CD4-positive, alpha-beta T cell (primary cell): ENCODE results near the gene TXLNA. TPM values are rescaled to one million over a fixed set of nuclear protein-coding genes. Genes with fewer than 3 reads are reported as not detected.
A peak's percentile ranks its signal among the peaks of the same experiment; 100 is the strongest.

ENCODE experiments used
- ATAC-seq: fragments of 200-7000 bp; cut with Tn5 transposase; one replicate; pipeline ENCODE4 v1.10.0; 2022; ENCODE audit warnings: mild to moderate bottlenecking; ENCODE audit not compliant: poor library complexity
- CTCF ChIA-PET: fragments of 350-600 bp; sonication (Branson Sonifier 250); formaldehyde crosslinking; loops from one replicate; lab custom pipeline; 2021; ENCODE audit warnings: antibody characterized with exemption, inconsistent platforms; lab: Charles Lee
- POLR2A ChIA-PET: fragments of 350-600 bp; sonication (Branson Sonifier 250); formaldehyde crosslinking; loops from one replicate; lab custom pipeline; 2021; ENCODE audit warnings: antibody characterized with exemption, inconsistent platforms; lab: Charles Lee
- DNase-seq, 14 experiments: peaks; one replicate each; pipeline ENCODE4 v3.0.0-alpha.2; 2013 to 2020; ENCODE audit warnings: mixed read lengths in 2 of 14
- H3K27ac ChIP-seq, 2 donors: one replicate each; pipeline versions ENCODE4 v1.5.1 to v1.7.0; 2013; ENCODE audit warnings: low read length in 2 of 2, low read depth in 1 of 2, mild to moderate bottlenecking in 1 of 2
- H3K27me3 ChIP-seq, 2 experiments: 1 replicate in 1 of 2; 2 replicates in 1 of 2; pipeline versions ENCODE4 v1.6.1 to v1.7.0; 2013; ENCODE audit warnings: low read length in 2 of 2, control low read depth in 1 of 2, mild to moderate bottlenecking in 1 of 2, moderate library complexity in 1 of 2; ENCODE audit not compliant: insufficient read depth in 2 of 2, control insufficient read depth in 1 of 2
- H3K36me3 ChIP-seq: one replicate; pipeline ENCODE4 v1.6.1; 2013; ENCODE audit warnings: low read length, control low read depth; ENCODE audit not compliant: insufficient read depth
- H3K4me1 ChIP-seq: one replicate; pipeline ENCODE4 v1.6.1; 2013; ENCODE audit warnings: low read length, control low read depth; ENCODE audit not compliant: insufficient read depth
- H3K4me3 ChIP-seq: one replicate; pipeline ENCODE4 v1.5.1; 2013; ENCODE audit warnings: mild to moderate bottlenecking, low read length, moderate library complexity
- H3K9me3 ChIP-seq, 2 experiments: 1 replicate in 1 of 2; 2 replicates in 1 of 2; pipeline versions ENCODE4 v1.6.1 to v1.7.0; 2013; ENCODE audit warnings: low read length in 2 of 2, mild to moderate bottlenecking in 2 of 2, control low read depth in 1 of 2, moderate library complexity in 1 of 2; ENCODE audit not compliant: control insufficient read depth in 1 of 2, insufficient read depth in 1 of 2
- H3K27ac Mint-ChIP-seq: one replicate; pipeline ENCODE4 v1.8.0; 2020; ENCODE audit warnings: mixed read lengths
- H3K27me3 Mint-ChIP-seq: one replicate; pipeline ENCODE4 v1.8.0; 2021; ENCODE audit warnings: mixed read lengths
- H3K36me3 Mint-ChIP-seq: one replicate; pipeline ENCODE4 v1.8.0; 2021; ENCODE audit warnings: low read depth, mixed read lengths
- H3K4me1 Mint-ChIP-seq: one replicate; pipeline ENCODE4 v1.8.0; 2021; ENCODE audit warnings: low read depth, mixed read lengths
- H3K4me3 Mint-ChIP-seq: one replicate; pipeline ENCODE4 v1.8.0; 2020; ENCODE audit warnings: mild to moderate bottlenecking, mixed read lengths
- H3K9me3 Mint-ChIP-seq: one replicate; pipeline ENCODE4 v1.8.0; 2020; ENCODE audit warnings: mixed read lengths
- CTCF ChIP-seq: fragments of 200-600 bp; IDR thresholded peaks from one replicate; pipeline ENCODE4 v1.8.0; 2022; ENCODE audit warnings: antibody characterized with exemption, mild to moderate bottlenecking
- intact Hi-C, 2 experiments: fragments of 100-400 bp; cut with DNase I in 1 of 2; cut with micrococcal nuclease in 1 of 2; formaldehyde crosslinking; loops; one replicate each; pipeline versions ENCODE4 v1.15.1 to v1.9.0; 2023 to 2025; cut with DNase I, micrococcal nuclease
- total RNA-seq, 174 experiments: library from RNA in 2 of 174; stranded (reverse) in 2 of 174; gene quantifications; one replicate each; pipeline ENCODE4 v1.2.3 and lab custom pipeline; 2021 to 2026

TXLNA gene
- total RNA-seq, 2 experiments from 2014 or later, result 6.3 to 6.4 TPM

- Mint-ChIP-seq H3K4me1 (peaks cover 38% of the 10 kb centered on the region), H3K27me3 (no peaks in the 10 kb centered on the region), H3K36me3 (peaks cover 18% of the 10 kb centered on the region), H3K9me3 (no peaks in the 10 kb centered on the region), H3K4me3 (peak within 1 kb of the TSS; percentile 91), H3K27ac (peak within 1 kb of the TSS; percentile 87)
- ChIA-PET CTCF (interaction anchor here (0.7 to 2.0 kb wide), 5 partner anchors 9 to 195 kb away, joined by 3 to 8 read pairs (median 3); no protein-coding TSS in a partner anchor), POLR2A (interaction anchor here (0.7 to 2.8 kb wide), 11 partner anchors 8 to 189 kb away, joined by 3 to 14 read pairs (median 6); partner anchors contain the start of genes BSDC1, MARCKSL1 and TMEM39B)
- DNase-seq (peak; percentile 72 to 95 (median 81)), ATAC-seq (peak; percentile 59)
- peaks cover 55% of the 10 kb centered on the region for H3K4me1 ChIP-seq
- intact Hi-C loops, result loop anchor here in 1 of 2 experiments (10.0 kb wide), 2 partner anchors 101 to 561 kb away; partner anchors contain the start of genes KPNA6 and PEF1
- H3K27me3 ChIP-seq, result no peaks in the 10 kb centered on the region
- H3K27ac ChIP-seq, result peak within 1 kb of the TSS; percentile 33 to 49
- H3K4me3 ChIP-seq, result peak within 1 kb of the TSS; percentile 90
- H3K36me3 ChIP-seq, result peaks cover 13% of the 10 kb centered on the region
- H3K9me3 ChIP-seq, result no peaks in the 10 kb centered on the region
- no peak for TF ChIP-seq CTCF
Measured at GRCh38 chr1:32205401-32206370, 26.2 kb downstream of the TXLNA start, which contains the start of gene IQCC. Gene IQCC (plus strand): TSS chr1:32205671. CDS start chr1:32205682, 11 bp downstream.

- DNase-seq (no peak), ATAC-seq (no peak)
- H3K36me3 Mint-ChIP-seq, result peaks cover 9% of the 10 kb centered on the region
- H3K4me3 Mint-ChIP-seq, result peak overlapping the region; percentile 25
- POLR2A ChIA-PET, result interaction anchor here (1.1 kb wide), 1 partner anchor 13 kb away, joined by 3 read pairs; no protein-coding TSS in a partner anchor
- H3K27ac ChIP-seq, result no peak overlapping the region
- H3K4me3 ChIP-seq, result no peak overlapping the region
- H3K36me3 ChIP-seq, result peaks cover 12% of the 10 kb centered on the region
- H3K27me3 ChIP-seq, result no peaks in the 10 kb centered on the region
- no peaks in the 10 kb centered on the region for H3K9me3 ChIP-seq
- intact Hi-C loops, result loop anchor here in 1 of 2 experiments (10.0 kb wide), 2 partner anchors 104 to 564 kb away; partner anchors contain the start of genes KPNA6 and PEF1
- peaks cover 19% of the 10 kb centered on the region for H3K4me1 Mint-ChIP-seq
- no peaks in the 10 kb centered on the region for H3K9me3 Mint-ChIP-seq
- H3K27me3 Mint-ChIP-seq, result no peaks in the 10 kb centered on the region
- no peak for TF ChIP-seq CTCF
- H3K27ac Mint-ChIP-seq, result no peak overlapping the region
- CTCF ChIA-PET, result no interaction called here
- peaks cover 32% of the 10 kb centered on the region for H3K4me1 ChIP-seq
Measured at GRCh38 chr1:32208469-32208868, 29.0 kb downstream of the TXLNA start.

- intact Hi-C loops, result loop anchor here in 1 of 2 experiments (10.0 kb wide), 2 partner anchors 104 to 564 kb away; partner anchors contain the start of genes KPNA6 and PEF1
- Mint-ChIP-seq H3K27ac (peak within 1 kb of the TSS; percentile 36), H3K27me3 (no peaks in the 10 kb centered on the region), H3K36me3 (peaks cover 4% of the 10 kb centered on the region), H3K4me3 (peak within 1 kb of the TSS; percentile 25), H3K4me1 (peaks cover 16% of the 10 kb centered on the region), H3K9me3 (no peaks in the 10 kb centered on the region)
- no peak within 1 kb of the TSS for H3K27ac ChIP-seq
- H3K4me3 ChIP-seq, result no peak within 1 kb of the TSS
- ATAC-seq, result no peak
- H3K9me3 ChIP-seq, result no peaks in the 10 kb centered on the region
- no peaks in the 10 kb centered on the region for H3K27me3 ChIP-seq
- H3K4me1 ChIP-seq, result peaks cover 31% of the 10 kb centered on the region
- TF ChIP-seq CTCF, result no peak
- H3K36me3 ChIP-seq, result peaks cover 8% of the 10 kb centered on the region
- ChIA-PET CTCF (no interaction called here), POLR2A (interaction anchor here (1.1 kb wide), 1 partner anchor 13 kb away, joined by 3 read pairs; no protein-coding TSS in a partner anchor)
- DNase-seq, result peak in 4 of 14 experiments; percentile 17 to 42 (median 32)
Measured at GRCh38 chr1:32208891-32209328, 29.4 kb downstream of the TXLNA start, which contains the start of gene DCDC2B. Gene DCDC2B (plus strand): TSS chr1:32209089. CDS start chr1:32209094, 5 bp downstream.
